WTC11 (cell line): ENCODE results near the gene TMEM30A. TPM values are rescaled to one million over a fixed set of nuclear protein-coding genes. Genes with fewer than 3 reads are reported as not detected.

ENCODE experiments used
- ATAC-seq: fragments of 200-7000 bp; cut with Tn5 transposase; 2 replicates; pipeline ENCODE4 v1.10.0; 2021; ENCODE audit warnings: mild to moderate bottlenecking, moderate library complexity
- CTCF ChIA-PET: fragments of 300-600 bp; sonication (Branson Sonifier 250); formaldehyde crosslinking; loops from one replicate; lab custom pipeline; 2021; ENCODE audit warnings: antibody characterized with exemption; lab: Charles Lee
- POLR2A ChIA-PET: fragments of 350-600 bp; sonication (Branson Sonifier 250); formaldehyde crosslinking; loops from one replicate; lab custom pipeline; 2021; ENCODE audit warnings: antibody characterized with exemption; lab: Charles Lee
- DNase-seq: peaks from one replicate; pipeline ENCODE4 v3.0.0; 2021; ENCODE audit warnings: low spot score
- H3K27ac Mint-ChIP-seq: 2 replicates; pipeline ENCODE4 v1.8.0; 2021; ENCODE audit warnings: mixed read lengths
- H3K27me3 Mint-ChIP-seq: 2 replicates; pipeline ENCODE4 v1.8.0; 2021; ENCODE audit warnings: low read depth, mild to moderate bottlenecking, moderate library complexity, mixed read lengths
- H3K36me3 Mint-ChIP-seq: 2 replicates; pipeline ENCODE4 v1.8.0; 2021; ENCODE audit warnings: mixed read lengths
- H3K4me1 Mint-ChIP-seq: 2 replicates; pipeline ENCODE4 v1.8.0; 2022; ENCODE audit warnings: mixed read lengths
- H3K4me3 Mint-ChIP-seq: 2 replicates; pipeline ENCODE4 v1.8.0; 2021; ENCODE audit warnings: mild to moderate bottlenecking, moderate library complexity, mixed read lengths
- H3K9me3 Mint-ChIP-seq: 2 replicates; pipeline ENCODE4 v1.8.0; 2021; ENCODE audit warnings: mixed read lengths
- AR ChIP-seq: fragments of 250-450 bp; sonication (Bioruptor Pico); IDR thresholded peaks from 2 replicates; pipeline ENCODE4 v1.9.0; 2021; ENCODE audit warnings: mild to moderate bottlenecking
- ATF6 ChIP-seq: sonication (generic); formaldehyde crosslinking; IDR thresholded peaks from 2 replicates; pipeline ENCODE4 v1.8.1; 2023; ENCODE audit warnings: mild to moderate bottlenecking, missing genetic modification reagents
- CREB1 ChIP-seq: sonication (generic); formaldehyde crosslinking; IDR thresholded peaks from 2 replicates; pipeline ENCODE4 v1.8.0; 2023; ENCODE audit warnings: mild to moderate bottlenecking, missing genetic modification reagents
- E2F5 ChIP-seq: sonication (generic); formaldehyde crosslinking; IDR thresholded peaks from 2 replicates; pipeline ENCODE4 v1.8.1; 2022; ENCODE audit warnings: mild to moderate bottlenecking, moderate library complexity, missing genetic modification reagents
- EMX1 ChIP-seq: fragments of 250-450 bp; sonication (Bioruptor Pico); IDR thresholded peaks from 2 replicates; pipeline ENCODE4 v1.8.0; 2021; ENCODE audit warnings: mild to moderate bottlenecking
- ESRRA ChIP-seq: sonication (generic); formaldehyde crosslinking; IDR thresholded peaks from 2 replicates; pipeline ENCODE4 v1.8.1; 2022; ENCODE audit warnings: mild to moderate bottlenecking, missing genetic modification reagents, borderline replicate concordance
- FOXP1 ChIP-seq: sonication (generic); formaldehyde crosslinking; IDR thresholded peaks from 2 replicates; pipeline ENCODE4 v1.8.0; 2022; ENCODE audit warnings: missing genetic modification reagents, mild to moderate bottlenecking, moderate library complexity, borderline replicate concordance
- IRF2 ChIP-seq: sonication (generic); formaldehyde crosslinking; IDR thresholded peaks from 2 replicates; pipeline ENCODE4 v1.8.0; 2022; ENCODE audit warnings: low read depth, missing genetic modification reagents, borderline replicate concordance
- MXD4 ChIP-seq: fragments of 250-450 bp; sonication (Bioruptor Pico); IDR thresholded peaks from 2 replicates; pipeline ENCODE4 v1.8.0; 2021; ENCODE audit warnings: mild to moderate bottlenecking, moderate library complexity, borderline replicate concordance
- MYBL2 ChIP-seq: sonication (generic); formaldehyde crosslinking; IDR thresholded peaks from 2 replicates; pipeline ENCODE4 v1.8.1; 2023; ENCODE audit warnings: mild to moderate bottlenecking, moderate library complexity, missing genetic modification reagents
- NFATC4 ChIP-seq: fragments of 250-450 bp; sonication (Bioruptor Pico); IDR thresholded peaks from 2 replicates; pipeline ENCODE4 v1.9.0; 2021; ENCODE audit warnings: mild to moderate bottlenecking
- NFYB ChIP-seq: sonication (generic); formaldehyde crosslinking; conservative IDR thresholded peaks from 2 replicates; pipeline ENCODE4 v1.8.0; 2022; ENCODE audit warnings: low read depth, missing genetic modification reagents
- NR3C1 ChIP-seq: sonication (generic); formaldehyde crosslinking; conservative IDR thresholded peaks from 2 replicates; pipeline ENCODE4 v1.8.1; 2023; ENCODE audit warnings: low read depth, mild to moderate bottlenecking, missing genetic modification reagents
- RELA ChIP-seq: sonication (generic); formaldehyde crosslinking; IDR thresholded peaks from 2 replicates; pipeline ENCODE4 v1.8.1; 2022; ENCODE audit warnings: missing genetic modification reagents, mild to moderate bottlenecking, borderline replicate concordance
- RORB ChIP-seq: fragments of 250-450 bp; sonication (Bioruptor Pico); IDR thresholded peaks from 2 replicates; pipeline ENCODE4 v1.9.0; 2021; ENCODE audit warnings: mild to moderate bottlenecking
- SOX15 ChIP-seq: fragments of 250-450 bp; sonication (Bioruptor Pico); IDR thresholded peaks from 2 replicates; pipeline ENCODE4 v1.9.0; 2021; ENCODE audit warnings: mild to moderate bottlenecking
- TCF7 ChIP-seq: sonication (generic); formaldehyde crosslinking; IDR thresholded peaks from 2 replicates; pipeline ENCODE4 v1.8.0; 2022; ENCODE audit warnings: mild to moderate bottlenecking, low read depth, missing genetic modification reagents, moderate library complexity
- ZNF232 ChIP-seq: sonication (generic); formaldehyde crosslinking; IDR thresholded peaks from 2 replicates; pipeline ENCODE4 v1.8.0; 2022; ENCODE audit warnings: mild to moderate bottlenecking, missing genetic modification reagents
- ZNF317 ChIP-seq: sonication (generic); formaldehyde crosslinking; IDR thresholded peaks from 2 replicates; pipeline ENCODE4 v1.8.1; 2023; ENCODE audit warnings: low read depth, mild to moderate bottlenecking, moderate library complexity, missing genetic modification reagents, borderline replicate concordance
- ZNF423 ChIP-seq: fragments of 250-450 bp; sonication (Bioruptor Pico); IDR thresholded peaks from 2 replicates; pipeline ENCODE4 v2.1.2; 2022; ENCODE audit warnings: mild to moderate bottlenecking, moderate library complexity
- ZNF512 ChIP-seq: sonication (generic); formaldehyde crosslinking; IDR thresholded peaks from 2 replicates; pipeline ENCODE4 v1.8.1; 2022; ENCODE audit warnings: missing genetic modification reagents, borderline replicate concordance
- total RNA-seq: library from RNA; stranded (reverse); gene quantifications from 3 replicates; pipeline ENCODE4 v1.2.3, GENCODE V29; 2021
- TF ChIP-seq, protein P1 (sequence below): sonication (generic); formaldehyde crosslinking; IDR thresholded peaks from 2 replicates; pipeline ENCODE4 v1.8.1; 2023; ENCODE audit warnings: mild to moderate bottlenecking, missing genetic modification reagents, moderate library complexity
- TF ChIP-seq, protein P2 (sequence below): sonication (generic); formaldehyde crosslinking; IDR thresholded peaks from 2 replicates; pipeline ENCODE4 v1.8.1; 2023; ENCODE audit warnings: mild to moderate bottlenecking, missing genetic modification reagents, moderate library complexity

Gene TMEM30A
- total RNA-seq, 1 experiment from 2014 or later: 81.2 TPM

GRCh38 chr6:75306064-75306463 lies 21.5 kb upstream of the TMEM30A start (continued):
- TF ChIP-seq CREB1 (no peak), NR3C1 (CRISPR knock-in tag) (no peak), E2F5 (CRISPR knock-in tag) (no peak), ZNF317 (CRISPR knock-in tag) (no peak)
- TF ChIP-seq, protein P1, sequence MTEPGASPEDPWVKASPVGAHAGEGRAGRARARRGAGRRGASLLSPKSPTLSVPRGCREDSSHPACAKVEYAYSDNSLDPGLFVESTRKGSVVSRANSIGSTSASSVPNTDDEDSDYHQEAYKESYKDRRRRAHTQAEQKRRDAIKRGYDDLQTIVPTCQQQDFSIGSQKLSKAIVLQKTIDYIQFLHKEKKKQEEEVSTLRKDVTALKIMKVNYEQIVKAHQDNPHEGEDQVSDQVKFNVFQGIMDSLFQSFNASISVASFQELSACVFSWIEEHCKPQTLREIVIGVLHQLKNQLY: no peak

GRCh38 chr6:75305573-75305972 lies 21.0 kb upstream of the TMEM30A start:
- ATAC-seq (peak; percentile 18; the same call in 1 of the 2 replicates), DNase-seq (no peak)
- Mint-ChIP-seq H3K4me1 (peaks cover 1% of the 10 kb centered on the region), H3K9me3 (no peaks in the 10 kb centered on the region), H3K27ac (no peak overlapping the region), H3K27me3 (no peaks in the 10 kb centered on the region)
- CTCF ChIA-PET: interaction anchor here (0.6 to 1.4 kb wide), 8 partner anchors 8 to 223 kb away, joined by 4 to 8 read pairs (median 5); no protein-coding TSS in a partner anchor
- TF ChIP-seq IRF2 (CRISPR knock-in tag): no peak
- no peak for TF ChIP-seq NFYB (CRISPR knock-in tag)
- no peak for TF ChIP-seq FOXP1 (CRISPR knock-in tag)
- TF ChIP-seq EMX1 (CRISPR knock-in tag): no peak
- no peak for TF ChIP-seq ESRRA (CRISPR knock-in tag)
- TF ChIP-seq, protein P1: no peak
- TF ChIP-seq RORB (CRISPR knock-in tag): no peak
- no peak for TF ChIP-seq MXD4 (CRISPR knock-in tag)
- TF ChIP-seq, protein P2, sequence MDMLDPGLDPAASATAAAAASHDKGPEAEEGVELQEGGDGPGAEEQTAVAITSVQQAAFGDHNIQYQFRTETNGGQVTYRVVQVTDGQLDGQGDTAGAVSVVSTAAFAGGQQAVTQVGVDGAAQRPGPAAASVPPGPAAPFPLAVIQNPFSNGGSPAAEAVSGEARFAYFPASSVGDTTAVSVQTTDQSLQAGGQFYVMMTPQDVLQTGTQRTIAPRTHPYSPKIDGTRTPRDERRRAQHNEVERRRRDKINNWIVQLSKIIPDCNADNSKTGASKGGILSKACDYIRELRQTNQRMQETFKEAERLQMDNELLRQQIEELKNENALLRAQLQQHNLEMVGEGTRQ (CRISPR knock-in tag): no peak
- no peak for TF ChIP-seq ZNF317 (CRISPR knock-in tag)
- TF ChIP-seq NFATC4 (CRISPR knock-in tag): no peak
- no peak for TF ChIP-seq NR3C1 (CRISPR knock-in tag)
- TF ChIP-seq, all 79 proteins: peak for 0
- no peak overlapping the region for H3K4me3 Mint-ChIP-seq
- no peaks in the 10 kb centered on the region for H3K36me3 Mint-ChIP-seq
- POLR2A ChIA-PET: no interaction called here

DNA sequence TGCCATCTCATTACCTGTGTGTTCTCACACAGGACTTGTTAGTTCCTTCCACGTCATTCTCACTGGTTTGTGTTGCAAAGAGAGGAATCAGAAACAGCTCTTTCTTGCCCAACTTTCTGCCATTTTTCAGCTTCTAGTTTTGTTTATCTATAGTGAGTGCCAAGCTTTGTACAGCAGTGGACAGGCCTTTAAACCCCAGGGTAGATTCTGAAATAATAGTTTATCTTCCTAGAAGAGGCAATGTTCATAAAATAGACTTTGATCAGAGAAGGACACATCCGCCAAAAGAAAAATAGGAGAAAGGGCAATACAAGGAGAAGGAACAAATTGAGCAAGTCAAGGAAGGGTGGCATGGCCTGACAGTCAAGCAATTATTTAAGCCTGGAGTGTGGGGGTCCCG lies 17.7 kb upstream of the TMEM30A start:
- TF ChIP-seq, protein P1: no peak
- TF ChIP-seq AR (CRISPR knock-in tag): no peak
- TF ChIP-seq RELA (CRISPR knock-in tag): no peak
- TF ChIP-seq SOX15 (CRISPR knock-in tag): no peak
- TF ChIP-seq NFATC4 (CRISPR knock-in tag): no peak
- no peak for TF ChIP-seq ATF6 (CRISPR knock-in tag)
- TF ChIP-seq ZNF232 (CRISPR knock-in tag): no peak
- TF ChIP-seq ZNF512 (CRISPR knock-in tag): no peak
- no peak for TF ChIP-seq MYBL2
- no peak for TF ChIP-seq ZNF423 (CRISPR knock-in tag)
- no peak for TF ChIP-seq TCF7 (CRISPR knock-in tag)
- H3K36me3 Mint-ChIP-seq: no peaks in the 10 kb centered on the region
- no peaks in the 10 kb centered on the region for H3K27me3 Mint-ChIP-seq
- H3K27ac Mint-ChIP-seq: no peak overlapping the region
- no peak overlapping the region for H3K4me3 Mint-ChIP-seq
- DNase-seq (no peak), ATAC-seq (no peak)
- peaks cover 12% of the 10 kb centered on the region for H3K4me1 Mint-ChIP-seq
- ChIA-PET CTCF (interaction anchor here (0.9 kb wide), 1 partner anchor 66 kb away, joined by 3 read pairs; no protein-coding TSS in a partner anchor), POLR2A (no interaction called here)
- H3K9me3 Mint-ChIP-seq: no peaks in the 10 kb centered on the region
